ENCODE results near the gene DAZAP2.

Gene DAZAP2, protein sequence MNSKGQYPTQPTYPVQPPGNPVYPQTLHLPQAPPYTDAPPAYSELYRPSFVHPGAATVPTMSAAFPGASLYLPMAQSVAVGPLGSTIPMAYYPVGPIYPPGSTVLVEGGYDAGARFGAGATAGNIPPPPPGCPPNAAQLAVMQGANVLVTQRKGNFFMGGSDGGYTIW

DNA sequence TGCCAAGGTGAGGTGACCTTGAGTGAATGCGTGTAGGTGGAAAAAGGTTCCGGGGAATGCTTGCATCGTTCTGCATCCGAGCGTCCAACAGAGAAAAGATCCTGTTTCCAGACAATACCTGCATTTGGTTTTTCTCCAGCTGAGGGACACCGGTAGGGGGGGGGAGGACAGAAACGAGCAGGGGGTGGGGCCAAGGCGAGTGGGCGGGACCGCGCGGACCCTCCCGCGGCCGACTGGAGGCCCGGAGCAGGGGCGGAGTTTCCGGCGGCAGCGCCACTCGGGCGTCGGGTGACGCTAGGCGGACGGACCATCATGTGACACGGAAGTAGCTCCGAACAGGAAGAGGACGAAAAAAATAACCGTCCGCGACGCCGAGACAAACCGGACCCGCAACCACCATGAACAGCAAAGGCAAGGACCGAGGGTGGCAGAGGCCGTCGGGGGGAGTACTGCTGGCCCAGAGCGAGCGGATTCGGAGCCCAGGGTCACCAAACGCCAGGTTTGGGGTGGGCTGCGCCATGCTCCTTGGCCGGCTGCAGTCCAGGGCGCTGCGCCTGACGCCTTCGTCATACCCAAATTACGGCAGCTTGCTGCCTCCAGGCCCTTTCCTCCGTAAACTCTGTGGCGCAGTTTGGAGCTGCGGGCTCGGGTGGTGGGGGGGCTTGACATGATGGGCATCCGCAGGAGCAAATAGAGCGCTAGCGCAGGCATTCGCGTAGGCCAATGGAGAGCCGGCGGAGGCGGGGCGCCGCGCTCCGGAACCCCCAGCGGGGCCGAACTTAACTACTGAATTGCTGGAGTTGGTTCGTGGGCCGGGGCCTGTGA is at the start of gene DAZAP2:
DAZAP2 (plus strand) TSS at position 317 of the 825 bp plus-strand sequence; CDS start at position 399, 82 bp downstream.
- peak; percentile 96 for DNase-seq

DNA sequence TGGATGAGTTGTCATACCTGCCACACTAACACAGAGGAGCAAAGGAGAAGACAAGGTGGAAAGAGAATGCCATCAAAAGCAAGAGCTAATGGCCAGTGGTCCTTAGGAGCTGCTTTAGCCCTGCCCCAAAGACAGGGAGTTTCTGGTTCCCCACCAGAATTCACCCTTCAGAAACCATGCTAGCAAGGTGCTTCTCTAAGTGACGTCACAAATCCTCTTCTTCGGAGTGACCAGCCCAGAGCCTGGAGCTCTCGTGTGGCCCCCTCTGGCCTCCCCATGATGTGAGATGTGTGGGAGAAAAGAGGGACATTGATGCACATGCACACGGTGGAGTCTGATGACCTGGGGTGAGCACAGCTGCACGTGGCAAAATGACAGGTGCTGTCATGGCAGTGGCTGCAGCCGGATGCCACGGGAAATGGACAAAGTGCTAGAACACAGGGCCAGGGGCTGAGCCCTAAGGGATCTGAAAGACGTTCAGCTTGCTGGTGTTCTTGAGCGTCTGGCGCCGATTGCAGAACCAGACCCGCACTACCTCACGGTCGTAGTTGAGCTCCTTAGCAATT is 48.8 kb upstream of the DAZAP2 start:
- no peak for DNase-seq

DNA sequence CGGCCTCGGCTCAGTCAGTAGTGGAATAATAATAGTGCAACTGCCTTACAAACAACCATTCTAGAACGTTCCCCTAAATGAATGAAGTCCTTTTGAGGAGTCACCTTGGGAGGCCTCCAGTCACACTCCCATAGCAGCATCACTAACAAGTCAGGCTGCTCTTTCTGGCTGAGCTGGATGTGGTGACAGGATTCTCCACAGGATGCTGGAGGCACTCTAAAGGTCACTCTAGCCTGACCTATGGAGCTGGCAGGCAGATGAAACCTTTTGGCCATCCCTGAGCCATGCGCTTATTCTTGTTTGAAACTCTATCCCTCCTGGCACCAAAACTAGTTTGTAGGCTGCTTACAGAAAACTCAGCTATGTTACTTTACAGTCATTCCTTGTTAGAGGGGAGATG is 47.8 kb upstream of the DAZAP2 start:
- no peak for DNase-seq

DNA sequence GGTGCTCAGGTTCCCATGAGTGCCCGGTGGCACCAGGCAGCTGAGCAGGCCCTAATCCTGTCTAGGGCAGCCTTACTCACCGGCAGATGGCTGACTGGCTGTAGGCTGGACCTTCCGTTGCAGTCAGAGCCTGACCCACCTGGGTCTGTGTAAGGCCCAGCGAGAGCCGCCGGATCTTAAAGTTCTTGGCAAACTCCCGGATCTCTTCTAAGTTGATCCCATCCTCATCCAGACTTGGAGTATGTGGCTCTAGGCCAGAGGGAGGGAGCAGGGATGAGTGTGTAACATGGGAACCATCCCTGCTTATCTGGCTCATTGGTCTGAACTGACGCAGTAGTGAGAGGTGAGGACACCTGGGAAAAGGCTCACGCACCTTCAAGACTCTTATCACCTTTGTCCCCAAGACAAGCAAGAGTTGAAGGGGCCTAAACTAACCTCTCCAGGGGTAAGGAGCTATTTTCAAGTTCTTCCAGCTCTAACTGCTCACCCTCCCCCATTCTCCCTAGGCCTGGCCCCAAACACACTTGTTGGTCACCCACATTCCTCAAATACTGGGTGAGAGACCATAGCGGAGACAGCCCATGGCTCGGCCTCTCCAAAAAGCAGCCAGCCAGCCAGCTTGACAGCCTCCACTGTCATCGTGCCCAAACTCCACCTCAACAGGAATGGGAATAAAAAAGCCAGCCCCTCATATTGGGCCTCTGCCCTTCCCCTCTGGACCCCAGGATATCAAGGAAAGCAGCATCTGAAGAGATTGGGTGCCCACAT is 46.9 kb upstream of the DAZAP2 start:
- DNase-seq, result no peak

DNA sequence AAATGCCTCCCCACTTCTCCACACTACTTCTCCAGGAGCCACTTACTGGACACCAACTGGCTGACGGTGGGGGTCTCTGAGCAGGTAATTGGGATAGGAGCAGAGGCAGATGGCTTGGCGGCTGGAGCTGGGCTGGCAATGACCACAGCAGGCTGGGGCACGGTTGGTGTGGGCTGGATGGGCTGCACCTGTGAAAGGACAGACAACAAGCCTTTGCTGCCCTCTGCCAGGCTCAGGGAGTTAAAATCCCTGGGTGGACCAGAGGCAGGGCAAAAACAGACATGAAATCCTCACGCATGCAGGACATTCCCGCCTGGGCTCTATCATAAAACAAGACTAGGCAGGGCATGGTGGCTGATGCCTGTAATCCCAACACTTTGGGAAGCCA is 46.3 kb upstream of the DAZAP2 start:
- no peak for DNase-seq

DNA sequence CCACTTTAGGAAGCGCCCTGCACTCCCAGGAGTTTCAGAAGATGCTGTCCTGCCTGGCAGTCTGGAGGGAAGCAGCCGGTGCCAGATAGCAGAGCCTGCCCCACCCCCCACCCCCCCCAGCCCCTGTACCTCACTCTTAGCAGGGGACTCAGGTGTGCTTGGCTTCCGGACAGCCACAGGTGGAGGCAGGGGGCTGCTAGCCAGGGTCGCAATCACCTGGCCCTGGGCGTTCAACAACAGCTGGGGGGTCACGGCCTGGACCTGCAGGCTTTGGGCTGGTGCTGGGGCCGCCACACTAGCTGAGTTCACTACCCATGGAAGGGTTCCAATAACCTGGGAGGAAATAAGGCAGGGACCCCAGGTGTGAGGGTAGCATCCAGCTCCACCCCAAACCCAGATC is 42.8 kb upstream of the DAZAP2 start:
- no peak for DNase-seq

DNA sequence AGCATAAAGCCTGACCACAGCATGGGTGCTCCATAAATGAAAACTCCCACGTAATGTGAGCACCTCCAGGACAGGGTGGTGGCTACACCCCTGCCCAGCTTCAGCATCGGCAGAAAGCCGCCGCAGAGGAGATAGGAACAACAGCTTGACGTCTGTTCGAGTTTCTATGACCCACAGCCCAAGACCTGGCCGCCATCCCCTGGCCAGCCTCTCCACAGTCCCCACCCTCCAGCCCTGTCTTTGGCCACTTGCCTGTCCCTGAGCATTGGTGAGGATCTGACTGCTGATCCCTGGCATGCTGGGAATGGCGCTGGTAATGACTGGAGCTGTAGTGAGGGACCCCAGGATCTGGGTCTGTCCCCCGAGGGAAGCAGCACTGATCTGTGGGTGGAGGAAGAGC is 42.1 kb upstream of the DAZAP2 start:
- DNase-seq, result no peak

DNA sequence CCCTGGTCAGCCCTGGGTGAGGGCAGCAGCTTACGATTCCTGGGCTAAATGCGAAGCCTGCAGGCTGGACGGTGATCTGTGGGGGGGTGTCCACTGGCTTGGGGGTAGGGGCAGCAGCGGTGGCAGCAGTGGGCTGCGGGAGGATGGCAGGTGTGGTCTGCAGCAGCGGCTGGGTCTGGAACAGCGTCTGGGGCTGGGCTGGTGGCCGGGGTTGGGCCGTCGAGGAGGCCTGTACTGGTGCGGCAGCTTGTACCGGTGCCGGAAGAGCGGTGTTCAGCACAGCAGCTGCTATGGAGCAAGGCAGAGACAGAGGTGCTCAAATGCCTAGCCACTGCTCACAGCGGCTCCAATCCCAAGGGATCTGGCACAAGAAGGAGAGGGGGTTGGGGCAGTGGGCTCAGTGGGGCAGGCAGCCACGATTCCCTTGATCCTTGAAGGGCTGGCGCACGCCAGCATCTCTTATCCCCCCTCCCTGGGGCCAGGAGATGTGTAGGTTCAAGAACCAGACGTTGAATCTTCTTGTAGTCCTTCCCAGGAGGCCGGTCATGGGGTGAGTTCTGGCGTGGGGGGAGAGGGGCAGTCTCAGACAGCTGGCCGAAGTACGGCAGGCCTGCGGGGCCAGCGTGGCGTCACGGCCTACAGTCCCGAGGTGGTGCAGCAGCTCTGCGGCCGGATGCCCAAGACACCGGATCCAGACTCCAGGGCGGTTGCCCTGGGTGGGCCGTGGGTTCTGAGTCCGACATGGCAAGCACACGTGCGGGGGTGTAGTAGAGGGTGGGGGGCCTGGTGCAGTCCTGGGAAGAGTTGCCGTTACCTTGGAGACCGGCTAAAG is 40.7 kb upstream of the DAZAP2 start:
- no peak for DNase-seq

DNA sequence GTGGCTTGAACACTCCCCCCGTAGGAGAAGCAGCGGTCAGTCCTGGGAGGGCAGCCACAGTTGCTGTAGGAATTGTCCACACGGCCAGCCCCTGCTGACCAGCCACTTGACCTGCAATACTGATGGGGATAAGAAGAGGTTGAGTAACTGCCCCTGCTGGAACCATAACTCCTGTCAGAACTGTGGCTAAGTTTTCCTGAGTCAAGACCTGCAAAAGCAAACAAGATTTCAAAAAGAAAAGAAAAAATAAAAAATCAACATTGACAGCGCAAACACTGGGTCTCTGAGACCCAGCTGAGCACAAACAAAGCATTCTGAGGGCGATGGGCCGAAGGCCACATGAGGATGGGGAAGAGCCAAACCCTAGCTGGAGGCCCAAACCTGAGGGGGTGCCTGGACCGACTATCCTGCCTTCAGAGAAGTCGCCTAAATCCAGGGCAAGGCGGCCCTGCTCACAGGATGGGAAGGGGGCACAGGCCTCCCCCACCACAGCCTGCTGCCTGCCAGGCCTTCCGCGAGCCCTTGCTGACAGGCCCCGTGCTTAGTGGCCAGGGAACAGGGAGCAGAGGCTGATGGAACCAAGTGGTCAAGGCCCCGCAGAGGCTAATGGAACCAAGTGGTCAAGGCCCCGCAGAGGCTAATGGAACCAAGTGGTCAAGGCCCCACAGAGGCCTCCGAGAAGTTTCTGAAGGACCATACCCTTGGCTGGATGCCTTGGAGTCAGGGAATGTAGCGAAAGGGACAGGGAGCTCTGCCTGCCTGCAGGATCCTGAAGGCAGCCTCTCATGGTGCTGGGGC is 39.9 kb upstream of the DAZAP2 start:
- no peak for DNase-seq

DNA sequence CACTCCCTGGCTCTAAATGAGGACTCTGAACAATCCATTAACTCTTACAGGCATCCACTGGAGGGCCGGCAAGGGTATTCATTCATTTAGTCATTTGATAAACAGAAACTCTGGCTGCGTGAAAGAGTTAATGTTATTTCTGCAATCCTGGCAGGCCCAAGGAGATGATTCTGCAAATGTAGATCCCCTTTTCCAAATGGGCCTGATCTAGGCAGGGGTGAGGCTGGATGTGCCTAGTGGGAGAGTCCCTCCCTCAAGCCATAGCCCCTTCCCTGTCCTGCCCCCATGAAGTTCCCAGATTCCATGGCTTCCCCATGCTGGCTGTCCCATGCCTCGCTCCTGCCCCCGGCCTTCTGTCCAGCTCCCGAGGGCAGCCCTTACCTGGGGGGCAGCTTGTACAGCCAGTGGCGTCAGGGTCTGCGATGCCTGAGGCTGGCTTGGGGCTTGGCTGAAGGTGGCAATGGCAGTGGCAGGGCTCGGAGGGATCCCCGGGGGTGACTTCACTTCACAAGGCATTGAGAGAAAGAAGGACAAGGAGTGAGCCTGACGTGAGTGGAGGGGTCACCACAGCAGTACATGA is 39.2 kb upstream of the DAZAP2 start:
- no peak for DNase-seq

DNA sequence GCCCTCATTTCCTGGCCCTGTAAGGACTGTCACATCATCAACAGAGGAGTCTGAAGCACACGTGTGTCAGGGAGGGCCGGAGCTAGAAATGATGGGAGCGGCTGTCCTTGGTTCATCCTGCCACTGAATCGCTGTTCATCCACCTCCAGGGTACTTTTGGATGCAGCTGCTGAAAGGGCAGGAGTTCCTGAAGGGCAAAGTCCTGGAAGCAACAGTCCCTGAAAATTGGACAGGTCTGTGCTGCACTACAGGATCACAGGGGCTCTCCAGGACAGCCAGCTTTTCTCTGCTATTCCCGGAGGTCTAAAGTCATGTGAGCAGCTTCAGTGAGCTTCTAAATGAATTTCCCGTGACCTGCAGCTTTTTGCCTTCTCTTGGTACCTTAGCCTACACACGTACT is 38.5 kb upstream of the DAZAP2 start:
- DNase-seq, result no peak

DNA sequence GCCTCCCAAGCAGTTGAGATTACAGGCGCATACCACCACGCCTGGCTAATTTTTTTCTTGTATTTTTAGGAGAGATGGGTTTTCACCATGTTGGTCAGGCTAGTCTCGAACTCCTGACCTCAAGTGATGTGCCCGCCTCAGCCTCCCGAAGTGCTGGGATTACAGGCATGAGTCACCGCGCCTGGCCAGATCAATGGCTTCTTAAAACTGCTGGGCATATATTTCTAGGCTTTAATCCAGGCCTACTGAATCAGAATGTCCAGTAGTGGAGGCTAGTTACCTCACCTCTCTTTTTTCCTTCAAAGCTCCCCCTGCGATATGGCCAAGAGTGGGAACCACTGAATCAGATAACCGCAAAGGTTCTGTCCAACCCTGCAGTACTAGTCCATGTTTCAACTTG is 37.8 kb upstream of the DAZAP2 start:
- DNase-seq, result no peak

DNA sequence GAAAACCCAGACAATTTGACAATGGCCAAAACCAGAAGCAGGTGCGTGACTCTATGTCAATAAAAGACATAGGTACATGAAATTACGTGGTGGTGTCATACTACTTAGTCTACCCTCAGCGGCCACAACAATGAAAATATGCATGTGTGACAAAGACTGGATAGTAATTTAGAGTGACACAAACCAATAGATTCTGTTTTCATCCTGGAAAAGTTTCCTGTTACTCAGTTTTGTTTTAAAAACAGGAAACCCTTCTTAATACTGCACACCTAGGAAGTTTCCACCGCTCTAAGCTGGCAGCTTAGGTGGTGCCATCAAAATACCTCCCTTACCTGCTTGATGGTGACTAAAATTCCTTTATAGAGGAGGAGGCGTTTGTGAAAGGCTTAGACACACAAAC is 35.9 kb upstream of the DAZAP2 start:
- no peak for DNase-seq

DNA sequence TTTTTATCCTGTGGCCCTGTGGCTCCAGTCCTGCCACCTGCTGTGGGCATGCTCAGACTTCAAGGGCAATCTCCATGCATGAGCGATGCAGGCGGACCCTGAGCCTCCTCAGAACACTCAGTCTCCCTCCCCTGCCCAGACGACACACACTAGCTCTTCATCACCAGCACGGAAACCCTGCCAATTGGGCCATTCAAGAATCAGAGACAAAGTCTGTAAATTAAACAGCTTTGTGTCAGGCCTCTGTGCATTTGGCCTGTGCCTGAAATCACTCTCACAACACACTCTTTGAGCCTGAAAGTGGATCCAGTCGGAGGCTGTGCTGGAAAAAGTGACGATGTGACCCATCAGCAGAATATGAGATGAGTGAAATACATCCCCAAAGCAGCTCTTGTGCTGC is 33.3 kb upstream of the DAZAP2 start:
- no peak for DNase-seq

DNA sequence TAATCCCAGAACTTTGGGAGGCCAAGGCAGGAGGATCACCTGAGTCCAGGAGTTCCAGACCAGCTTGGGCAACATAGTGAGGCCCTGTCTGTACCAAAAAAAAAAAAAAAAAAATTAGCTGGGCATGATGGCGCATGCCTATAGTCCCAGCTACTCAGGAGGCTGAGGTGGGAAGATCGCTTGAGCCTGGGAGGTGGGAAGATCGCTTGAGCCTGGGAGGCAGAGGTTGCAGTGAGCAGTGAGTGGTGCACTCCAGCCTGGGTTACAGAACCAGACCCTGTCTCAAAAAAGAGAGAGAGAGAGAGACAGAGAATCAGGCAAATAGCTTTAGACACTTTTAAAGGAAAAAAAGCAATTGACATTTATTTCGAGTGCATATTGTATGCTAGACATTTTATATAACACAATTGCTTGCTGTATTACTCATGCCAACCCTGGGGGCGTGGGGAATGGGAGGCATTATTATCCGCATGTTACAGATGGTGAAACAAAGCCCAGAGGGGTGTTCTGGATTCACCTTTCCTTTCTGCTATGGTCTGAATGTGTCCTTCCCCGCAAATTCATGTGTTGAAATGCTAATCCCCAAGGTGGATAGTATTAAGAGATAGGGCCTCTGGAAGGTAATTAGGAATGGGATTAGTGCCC is 30.5 kb upstream of the DAZAP2 start:
- no peak for DNase-seq

DNA sequence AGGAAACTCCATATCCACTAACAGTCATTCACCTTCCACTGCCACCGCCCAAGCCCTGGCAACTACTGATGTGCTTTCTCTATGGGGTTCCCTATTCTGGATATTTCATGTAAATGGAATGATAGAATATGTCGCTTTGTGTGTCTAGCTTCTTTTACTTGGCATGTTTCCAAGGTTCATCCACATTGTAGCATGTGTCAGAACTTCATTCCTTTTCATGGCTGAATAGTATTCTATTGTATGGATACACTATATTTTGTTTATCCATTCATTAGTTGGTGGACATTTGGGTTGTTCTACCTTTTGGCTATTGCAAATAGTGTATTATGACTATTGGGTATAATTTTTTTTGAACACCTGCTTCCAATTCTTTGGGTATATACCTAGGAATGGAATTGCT is 29.4 kb upstream of the DAZAP2 start:
- no peak for DNase-seq

DNA sequence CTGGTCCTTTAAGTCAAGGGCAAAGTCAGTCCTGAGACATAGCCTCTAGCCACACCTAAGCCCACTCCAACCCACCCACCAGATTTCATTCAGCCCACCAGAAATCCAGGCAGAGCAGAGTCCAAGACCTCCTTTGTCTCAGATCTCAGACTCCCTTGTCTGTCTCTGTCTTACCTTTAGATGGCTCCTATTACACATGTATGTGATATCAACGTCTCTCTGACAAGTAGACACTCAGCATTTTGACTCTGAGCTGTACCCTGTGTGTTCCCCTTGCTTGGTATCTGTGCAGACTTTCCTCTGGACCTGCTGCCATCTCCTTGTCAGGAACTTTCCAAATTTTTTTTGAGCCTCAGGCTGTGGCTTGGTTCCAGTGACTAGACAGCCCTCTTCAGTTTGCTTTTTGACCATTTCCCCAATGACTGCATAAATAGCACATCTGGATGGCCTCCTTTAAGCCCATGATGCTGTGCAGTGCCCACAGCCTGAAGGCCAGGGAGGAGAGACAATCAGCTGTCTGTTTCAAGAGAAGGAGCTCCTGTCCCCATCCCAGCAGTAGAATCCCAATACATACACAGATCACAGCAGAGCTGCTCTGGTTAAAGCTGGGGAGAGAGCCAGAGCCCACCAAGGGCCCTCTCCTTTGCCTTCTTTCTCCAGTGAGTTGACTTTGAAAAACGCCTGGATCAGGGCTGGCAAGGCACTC is 27.8 kb upstream of the DAZAP2 start:
- DNase-seq, result no peak

DNA sequence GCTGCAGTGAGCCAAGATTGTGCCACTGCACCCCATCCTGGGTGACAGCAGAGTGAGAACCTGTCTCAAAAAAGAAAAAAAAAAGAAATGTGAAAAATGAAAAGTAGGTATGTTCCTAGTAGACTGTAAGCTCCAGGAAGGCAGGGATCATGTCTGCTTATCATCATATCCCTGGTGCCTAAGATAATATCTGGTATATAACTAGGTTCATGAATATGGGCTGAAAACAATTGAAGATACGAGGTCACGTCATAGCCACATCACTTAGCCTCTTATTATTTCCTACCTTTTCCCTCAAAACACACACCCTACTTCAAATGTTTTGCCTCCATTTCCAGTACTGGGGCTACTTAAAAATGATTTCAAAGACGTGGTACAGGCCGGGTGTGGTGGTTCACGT is 23.7 kb upstream of the DAZAP2 start:
- DNase-seq, result no peak

DNA sequence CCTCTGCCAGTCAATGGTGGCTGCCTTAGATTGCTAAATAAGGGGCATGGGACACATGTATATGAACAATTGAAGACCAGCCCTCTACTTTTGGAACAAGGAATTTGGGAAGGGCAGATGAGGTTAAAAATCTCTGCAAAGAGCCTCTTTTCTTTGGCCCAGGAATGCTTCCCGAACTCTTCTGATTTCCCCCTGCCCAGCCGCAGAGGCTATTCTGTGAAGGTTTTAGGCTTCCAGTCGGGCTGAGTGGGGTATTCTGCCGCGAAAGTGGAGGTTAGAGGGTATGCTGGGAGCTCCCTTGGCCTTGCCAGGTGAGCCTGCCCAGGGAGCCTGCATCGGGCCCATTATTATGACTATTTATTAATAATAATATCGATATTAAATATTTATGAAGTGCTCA is 22.0 kb upstream of the DAZAP2 start:
- DNase-seq, result no peak

Data from CD4-positive, alpha-beta T cell treated with Interleukin-21 for 1 hour (primary cell).